Dermis blood vessel endothelial cell (primary cell): ENCODE data around the gene UBE2D4. TPM values are rescaled to one million over a fixed set of nuclear protein-coding genes. Genes with fewer than 3 reads are reported as not detected.
"Not testable (repeated sequence)": the region's sequence is repeated elsewhere in the genome, so short reads cannot be mapped to it uniquely, and the experiment has no call there.

Source experiments
- DNase-seq: peaks from one replicate; pipeline ENCODE4 v3.0.0; 2010
- total RNA-seq: library from RNA; depleted of rRNA; stranded (reverse); fragments of >200 nt; gene quantifications from 2 replicates; pipeline ENCODE4 v1.2.3, GENCODE V29; 2014

The UBE2D4 gene
- total RNA-seq, 1 donor from 2014 or later = 6.1 TPM

DNA sequence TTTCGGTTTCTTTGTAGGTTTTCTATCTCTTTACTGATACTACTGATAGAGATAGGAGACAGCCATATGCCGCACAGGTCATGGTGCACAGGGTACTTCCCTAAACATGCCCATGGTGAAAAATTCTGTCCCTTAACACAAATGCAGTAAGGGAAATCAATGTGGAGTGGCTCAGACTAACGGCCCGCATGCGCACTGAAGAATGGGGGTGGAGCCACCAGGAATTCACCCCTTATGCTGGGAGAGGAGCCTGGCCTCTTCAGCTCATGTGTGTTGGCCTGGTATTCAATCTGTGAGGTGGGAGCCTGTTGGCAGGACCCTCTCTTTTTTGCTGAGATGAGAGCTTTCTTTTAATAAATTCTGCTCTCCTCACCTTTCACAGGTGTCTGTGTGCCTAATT is 11.4 kb upstream of the UBE2D4 start:
- no peak for DNase-seq

DNA sequence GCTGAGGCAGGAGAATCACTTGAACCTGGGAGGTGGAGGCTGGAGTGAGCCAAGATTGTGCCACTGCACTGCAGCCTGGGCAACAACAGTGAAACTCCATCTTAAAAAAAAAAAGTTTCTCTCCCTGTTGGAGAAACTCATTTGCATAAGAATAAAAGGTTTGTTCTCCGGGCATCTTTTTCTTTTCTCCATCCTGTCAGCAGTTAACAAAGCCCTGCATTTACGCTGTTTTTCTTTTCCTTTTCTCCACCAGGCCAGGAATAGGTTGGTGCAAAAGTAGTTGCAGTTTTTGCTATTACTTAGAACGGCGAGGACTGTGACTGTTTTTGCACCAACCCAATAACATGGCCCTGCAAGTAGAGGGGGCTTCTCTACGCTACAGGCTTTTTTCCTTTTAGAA is 10.3 kb upstream of the UBE2D4 start:
- DNase-seq = no peak

DNA sequence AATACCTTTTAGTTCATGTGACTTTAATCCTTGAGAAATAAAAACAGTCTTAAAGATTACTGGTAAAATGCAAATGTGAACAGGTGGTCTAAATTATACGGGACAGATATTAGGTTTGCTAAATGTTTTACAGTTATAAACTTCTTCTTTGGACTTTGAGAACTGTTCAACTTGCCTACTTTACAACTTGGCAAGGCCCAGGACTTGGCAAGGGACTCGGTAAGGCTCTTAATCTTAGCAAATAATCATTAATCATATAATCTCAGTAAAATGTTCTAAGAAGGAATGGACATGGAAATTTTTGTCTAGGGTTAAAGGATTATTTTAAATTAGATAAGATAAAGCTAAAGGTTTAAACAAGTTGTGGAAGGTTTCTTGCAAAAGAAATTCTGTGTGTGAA is 4.8 kb upstream of the UBE2D4 start:
- DNase-seq = no peak

DNA sequence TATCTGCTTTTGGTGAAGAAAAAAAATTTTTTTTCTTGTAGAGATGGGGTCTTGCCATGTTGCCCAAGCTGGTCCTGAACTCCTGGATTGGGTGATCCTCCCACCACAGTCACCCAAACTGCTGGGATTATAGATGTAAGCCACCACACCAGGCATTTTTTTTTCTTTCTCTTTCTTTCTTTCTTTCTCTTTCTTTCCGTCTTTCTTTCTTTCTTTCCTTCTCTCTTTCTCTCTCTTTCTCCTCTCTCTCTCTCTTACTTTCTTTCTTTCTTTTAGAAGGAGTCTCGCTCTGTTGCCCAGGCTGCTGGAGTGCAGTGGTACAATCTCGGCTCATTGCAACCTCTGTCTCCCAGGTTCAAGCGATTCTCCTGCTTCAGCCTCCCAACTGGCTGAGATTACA is 3.5 kb upstream of the UBE2D4 start:
- no peak for DNase-seq

DNA sequence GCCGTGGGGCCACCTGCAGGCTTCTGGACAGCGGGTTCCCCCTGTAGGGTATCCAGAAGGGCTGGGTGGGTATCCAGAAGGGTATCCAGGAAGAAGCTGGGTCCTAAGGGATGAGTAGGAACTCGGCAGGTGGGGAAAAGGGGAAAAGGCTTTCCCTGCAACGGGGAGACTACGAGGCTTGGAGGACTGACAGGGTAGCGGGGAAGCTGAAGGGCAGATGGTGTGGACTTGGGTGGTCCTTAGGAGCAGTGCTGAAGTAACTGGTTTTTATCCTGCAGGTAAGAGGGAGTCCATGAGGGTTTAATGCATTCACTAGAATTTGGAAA is 525 bp downstream of the UBE2D4 start:
- DNase-seq = no peak

DNA sequence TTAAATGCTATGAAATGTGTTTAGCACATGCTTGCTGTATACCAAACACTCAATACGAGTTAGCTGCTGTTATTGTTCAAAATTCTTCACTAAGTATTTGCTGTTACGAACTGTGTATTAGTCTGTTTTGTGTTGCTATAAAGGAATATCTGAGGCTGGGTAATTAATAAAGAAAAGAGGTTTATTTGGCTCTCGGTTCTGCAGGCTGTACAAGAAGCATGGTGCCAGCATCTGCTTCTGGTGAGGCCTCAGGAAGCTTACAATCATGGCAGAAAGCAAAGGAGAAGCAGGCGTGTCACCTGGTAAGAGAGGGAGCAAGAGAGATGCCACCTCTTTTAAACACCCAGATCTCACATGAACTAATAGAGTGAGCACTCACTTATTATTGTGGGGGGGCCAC is 1.6 kb downstream of the UBE2D4 start:
- no peak for DNase-seq

DNA sequence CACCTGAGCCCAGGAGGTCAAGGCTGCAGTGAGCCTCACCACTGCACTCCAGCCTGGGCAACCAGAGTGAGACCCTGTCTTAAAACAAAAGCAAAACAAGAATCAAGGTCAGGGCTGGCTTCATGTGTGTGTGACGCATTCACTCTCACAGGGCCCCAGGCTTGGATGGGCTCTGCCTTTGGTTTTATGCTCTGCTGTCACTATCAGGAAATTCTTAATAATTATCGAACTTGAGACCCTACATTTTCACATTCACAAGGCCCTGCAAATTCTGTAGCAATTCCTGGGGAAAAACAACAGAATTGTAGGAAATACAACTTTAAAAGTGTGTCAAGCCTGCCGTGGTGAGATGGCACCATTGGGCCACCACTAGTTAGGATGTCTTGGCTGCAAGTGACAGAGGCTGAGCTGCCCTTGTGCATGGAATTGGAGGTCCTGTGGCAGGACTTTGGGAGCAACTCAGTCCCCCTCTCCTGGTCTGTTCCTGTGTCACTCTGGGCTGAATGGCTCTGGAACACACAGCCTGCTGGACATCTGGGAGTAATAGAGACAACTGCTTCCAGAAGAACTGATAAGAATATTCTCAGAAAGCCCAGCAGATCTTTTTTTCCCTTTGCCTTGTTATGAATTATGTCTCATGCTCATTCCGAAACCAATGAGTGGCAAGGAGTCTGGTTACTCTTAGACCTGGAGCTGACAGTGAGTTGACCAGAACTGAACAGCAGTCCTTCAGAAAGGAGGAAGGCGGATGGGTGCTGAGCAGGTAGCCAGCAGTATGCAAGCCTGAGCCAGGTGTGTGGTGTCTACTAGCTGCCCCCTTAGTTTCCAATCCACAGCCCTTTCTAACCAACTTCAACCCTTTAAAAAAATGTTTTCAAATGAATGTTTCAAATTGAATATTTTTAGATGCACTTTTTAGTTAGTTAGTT is 3.6 kb downstream of the UBE2D4 start:
- DNase-seq = no peak

DNA sequence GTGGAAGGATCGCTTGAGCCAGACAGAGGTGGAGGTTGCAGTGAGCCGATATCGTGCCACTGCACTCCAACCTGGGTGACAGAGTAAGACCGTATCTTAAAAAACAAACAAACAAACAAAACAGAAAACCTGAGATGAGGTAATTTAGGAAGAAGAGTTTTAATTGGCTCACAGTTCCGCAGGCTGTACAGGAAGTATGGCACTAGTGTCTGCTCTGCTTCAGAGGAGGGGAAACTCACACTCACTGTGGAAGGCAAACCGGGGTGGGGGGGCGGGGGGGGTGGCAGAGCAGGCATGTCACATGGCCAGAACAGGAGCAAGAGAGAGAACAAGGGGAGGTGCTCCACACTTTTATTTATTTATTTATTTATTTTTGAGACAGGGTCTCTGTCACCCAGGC is 5.1 kb downstream of the UBE2D4 start:
- no peak for DNase-seq

DNA sequence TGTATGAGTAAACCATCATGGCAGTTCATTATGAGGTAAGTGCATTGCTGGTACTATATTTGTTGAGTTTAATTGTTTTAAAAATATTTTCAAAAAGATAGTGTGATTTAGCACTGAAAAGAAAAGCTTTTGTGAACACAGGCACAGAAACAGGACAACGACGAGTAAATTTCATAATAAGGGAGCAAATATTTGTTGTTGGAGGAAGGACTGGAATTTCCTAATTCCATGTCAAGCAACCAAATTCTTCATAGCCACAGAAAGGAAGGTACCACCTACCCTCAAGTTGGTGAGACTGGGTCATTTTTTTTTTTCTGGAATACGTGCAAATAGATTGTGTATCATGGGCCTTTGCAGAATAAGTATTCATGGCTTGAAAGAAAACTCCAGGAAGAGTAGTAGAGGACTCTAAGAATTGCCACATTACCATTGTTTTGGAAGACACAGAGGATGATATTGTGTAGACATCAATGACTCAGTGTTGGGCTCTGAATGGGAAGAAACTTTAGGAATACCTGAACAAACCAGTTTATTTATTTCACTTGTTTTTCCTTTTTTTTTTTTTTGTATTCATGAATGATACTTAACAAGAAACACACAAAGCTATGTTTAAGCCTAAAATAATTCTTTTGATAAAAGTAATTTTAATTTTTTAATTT is 7.8 kb downstream of the UBE2D4 start:
- no peak for DNase-seq

DNA sequence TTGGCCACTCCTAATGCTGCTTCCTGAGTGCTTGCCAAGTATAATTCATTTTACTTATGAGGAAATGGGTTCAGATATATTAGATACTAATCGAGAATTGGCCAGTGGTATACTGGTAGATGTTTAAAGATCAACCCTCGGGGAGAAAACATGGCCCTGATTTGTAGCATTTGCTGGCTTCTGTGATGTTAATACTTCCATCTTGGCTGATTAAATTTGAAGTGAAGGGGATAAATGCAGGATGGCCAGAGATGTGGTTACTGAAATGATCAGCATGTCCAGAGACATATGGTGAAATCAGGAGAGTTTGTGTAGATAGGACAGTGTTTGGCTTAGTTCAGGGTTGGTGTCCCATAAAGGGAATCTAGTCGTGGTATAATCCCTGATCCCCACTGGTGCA is 11.2 kb downstream of the UBE2D4 start:
- peak; percentile 28 for DNase-seq

DNA sequence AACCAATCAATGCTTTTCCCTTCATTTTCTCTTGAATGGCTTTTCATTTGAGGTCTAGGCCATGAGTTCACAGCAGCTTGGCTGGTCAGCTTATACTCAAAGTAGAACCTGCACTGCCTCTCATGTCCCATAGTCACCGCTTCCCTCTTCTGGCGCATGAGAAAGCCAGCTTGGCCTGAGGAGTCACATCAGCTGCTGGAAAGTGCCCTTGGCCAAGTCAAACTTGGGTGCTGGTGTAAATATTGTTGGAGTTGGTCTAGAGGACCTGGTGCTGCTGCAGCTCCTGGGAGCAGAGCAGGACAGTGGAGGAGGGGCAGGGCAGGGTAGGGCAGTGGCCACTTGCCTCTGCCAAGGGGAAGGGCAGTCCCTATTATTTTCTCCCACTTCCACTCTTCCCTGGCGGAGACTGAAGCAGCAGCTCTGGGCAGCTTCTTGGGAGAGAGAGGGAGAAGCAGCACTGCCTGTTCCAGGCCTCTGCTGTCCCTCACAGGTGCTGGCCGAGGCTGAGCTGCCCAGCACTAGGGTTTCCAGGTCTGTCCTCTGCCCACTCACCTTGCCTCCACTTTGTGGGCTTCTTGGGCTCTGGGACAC is 12.8 kb downstream of the UBE2D4 start:
- no peak for DNase-seq

DNA sequence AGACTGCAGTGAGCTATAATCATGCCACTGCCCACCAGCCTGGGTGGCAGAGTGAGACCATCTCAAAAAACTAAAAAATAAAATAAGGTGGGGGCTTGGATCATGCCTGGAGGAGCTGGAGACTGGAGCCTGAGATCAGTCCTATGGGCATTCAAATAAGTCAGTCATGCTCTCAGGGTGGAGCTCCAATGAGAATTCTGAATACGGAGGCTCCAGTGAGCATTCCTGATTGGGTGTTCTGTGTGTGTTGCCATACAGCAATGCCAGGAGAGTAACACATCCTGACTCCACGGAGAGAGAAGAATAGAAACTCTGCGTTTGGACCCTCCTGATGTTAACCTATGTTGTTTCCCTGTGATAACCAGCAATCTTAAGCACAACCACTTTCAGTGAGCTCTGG is 16.0 kb downstream of the UBE2D4 start:
- DNase-seq = no peak

DNA sequence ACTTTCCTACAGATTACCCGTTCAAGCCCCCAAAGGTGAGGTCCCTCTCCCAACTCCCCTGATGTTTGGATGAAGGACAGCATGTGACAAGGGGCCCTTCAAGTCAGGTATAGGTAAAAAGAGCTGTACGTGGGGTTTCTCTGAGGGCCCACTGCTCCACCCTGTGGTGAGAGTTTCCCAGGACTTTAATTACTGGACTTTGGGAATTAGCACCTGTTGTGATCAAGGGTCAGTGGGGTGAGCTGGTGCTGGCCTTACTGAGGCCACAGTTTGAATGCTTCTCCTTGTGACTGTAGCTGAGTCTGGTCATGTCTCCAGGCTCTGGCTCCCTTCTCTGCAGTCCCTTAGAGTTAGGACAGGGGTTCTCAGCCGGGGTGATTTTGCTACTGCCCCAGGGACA is 16.8 kb downstream of the UBE2D4 start:
- peak; percentile 15 for DNase-seq

DNA sequence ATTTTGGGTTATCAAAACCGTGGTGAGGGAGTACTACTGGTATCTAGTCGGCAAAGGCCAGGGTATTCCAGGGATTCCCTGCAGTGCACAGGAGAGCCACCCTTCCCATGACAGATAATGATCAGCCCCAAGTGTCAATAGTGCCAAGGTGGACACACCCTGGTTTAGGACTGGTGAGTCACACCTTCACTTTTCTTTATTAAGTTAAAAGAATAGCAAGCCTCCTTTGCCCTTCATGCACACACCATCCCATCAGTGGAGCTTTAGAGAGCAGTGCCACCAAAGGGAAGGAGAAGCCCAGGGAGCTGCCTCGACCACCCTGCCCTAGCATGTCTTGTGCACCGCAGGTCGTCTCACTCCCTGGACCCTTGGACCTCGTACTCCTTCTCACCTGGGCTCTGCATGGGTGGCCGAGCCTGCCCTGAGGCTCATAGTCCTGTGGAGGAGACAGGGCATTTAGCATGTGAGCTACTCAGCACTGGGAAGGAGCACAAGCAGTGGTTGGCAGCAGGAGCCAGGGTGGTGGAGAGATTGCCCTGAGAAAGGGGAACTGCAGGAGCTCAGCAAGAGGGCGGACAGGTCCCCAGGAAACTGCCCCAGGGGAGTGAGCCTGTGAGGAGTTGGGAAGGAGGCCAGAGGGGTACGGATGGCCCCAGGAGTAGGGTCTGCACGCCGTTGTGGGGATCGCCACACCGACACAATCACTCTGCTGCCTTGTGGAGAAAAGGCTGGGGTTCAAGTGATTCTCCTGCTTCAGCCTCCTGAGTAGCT is 17.4 kb downstream of the UBE2D4 start:
- no peak for DNase-seq

DNA sequence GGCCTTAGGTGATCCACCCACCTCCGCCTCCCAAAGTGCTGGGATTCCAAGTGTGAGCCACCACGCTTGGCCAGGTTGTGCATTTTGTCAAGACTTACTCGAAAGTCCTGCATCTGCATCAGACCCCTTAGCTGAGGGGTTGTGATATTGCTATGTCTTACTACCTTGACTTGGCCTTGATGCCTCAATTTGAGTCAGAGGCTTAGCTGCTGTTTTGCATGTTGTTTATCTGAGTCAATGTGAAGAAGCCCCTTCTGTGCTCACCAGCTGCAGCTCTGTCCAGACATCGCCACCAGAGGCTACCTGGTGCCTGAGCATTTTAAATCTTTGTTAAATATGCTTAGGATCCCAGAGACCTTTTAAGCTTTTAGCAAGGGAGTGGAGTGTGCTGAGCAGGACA is 18.1 kb downstream of the UBE2D4 start:
- no peak for DNase-seq

DNA sequence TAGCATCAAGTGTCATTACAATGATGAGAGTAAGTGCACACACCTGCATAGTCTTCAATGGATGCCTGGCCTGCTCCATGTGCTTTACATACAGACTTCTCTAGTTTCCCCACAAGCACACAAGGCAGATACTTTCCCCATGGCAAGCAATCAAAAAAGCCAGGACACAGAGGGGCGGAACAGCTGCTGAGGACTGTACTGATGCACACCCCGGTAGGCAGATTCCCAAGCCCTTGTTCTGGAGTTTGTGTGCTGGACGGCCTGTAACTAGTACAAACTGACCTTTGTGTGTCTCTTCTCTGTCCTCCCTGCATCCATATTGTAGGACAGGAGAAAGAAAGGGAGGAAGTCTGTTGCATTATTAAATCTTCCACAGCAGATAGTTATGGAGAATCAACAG is 25.8 kb downstream of the UBE2D4 start:
- DNase-seq = no peak

DNA sequence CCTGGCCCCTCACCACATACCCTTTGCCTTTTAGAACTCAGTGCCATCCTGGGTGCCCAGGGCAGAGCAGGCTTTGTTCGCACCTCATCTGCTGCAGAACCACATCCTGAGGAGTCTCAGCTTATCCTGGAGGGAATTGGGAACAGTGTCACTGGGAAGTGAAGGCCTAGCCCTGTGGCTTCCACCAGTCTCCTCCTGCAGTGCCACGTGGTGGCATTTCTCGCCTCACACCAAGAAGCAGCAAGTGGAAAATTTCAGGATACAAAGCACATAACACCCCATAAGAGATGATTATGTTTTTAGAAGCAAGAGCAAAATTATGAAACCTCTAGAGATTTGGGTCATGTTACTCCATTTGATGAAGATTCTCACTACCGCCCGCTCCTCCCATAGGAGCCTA is 26.8 kb downstream of the UBE2D4 start:
- no peak for DNase-seq

DNA sequence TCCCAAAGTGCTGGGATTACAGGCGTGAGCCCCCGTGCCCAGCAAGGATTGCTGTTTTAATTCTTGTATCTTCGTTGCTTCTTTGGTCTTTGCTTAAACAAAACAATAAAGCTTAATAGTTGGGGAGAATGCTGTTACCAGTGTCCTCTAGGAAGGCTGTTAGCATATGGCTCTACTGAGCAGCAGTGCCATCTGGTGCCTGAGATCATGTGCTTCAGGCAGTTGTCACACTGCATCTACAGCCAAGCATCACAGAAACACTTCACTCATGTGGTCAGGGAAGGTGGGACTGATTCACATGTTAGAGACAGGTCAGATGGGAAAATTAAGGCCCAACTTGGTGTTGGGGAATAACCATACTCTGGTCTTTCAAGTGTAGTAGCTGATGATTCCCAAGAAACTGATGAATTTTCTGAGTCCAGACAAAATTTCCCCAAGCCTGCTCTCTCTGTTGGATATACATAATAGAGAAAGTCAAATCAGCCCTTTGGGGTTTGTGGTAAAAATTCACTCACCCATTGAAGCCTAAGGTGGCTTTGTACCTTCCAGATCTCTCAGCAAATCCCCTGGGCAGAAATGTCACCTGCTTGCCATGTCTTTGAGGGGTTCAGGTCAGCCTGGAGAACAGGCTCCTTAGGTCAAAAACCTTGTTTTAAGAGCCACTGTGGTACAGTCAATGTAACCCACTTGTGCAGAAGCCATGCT is 28.4 kb downstream of the UBE2D4 start:
- peak; percentile 74 for DNase-seq

DNA sequence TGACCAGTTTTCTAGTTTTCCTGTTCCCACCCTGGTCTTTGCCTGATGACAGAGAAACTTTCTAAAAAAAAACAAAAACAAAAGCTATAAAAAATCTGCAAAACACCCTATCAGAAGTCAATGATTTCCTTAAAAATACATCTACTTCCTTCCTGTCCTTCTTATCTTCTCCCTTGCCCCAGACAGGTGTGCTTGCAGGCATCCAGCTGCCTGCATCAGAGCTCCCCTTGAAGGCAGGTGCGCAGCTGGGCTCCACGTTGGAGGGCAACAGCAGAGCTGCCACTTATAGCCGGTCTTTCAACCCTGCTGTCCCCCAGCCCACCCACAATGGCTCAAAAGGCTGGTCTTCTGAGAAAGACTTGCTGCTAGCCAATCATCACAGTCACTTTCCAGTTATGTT is 29.8 kb downstream of the UBE2D4 start:
- no peak for DNase-seq

DNA sequence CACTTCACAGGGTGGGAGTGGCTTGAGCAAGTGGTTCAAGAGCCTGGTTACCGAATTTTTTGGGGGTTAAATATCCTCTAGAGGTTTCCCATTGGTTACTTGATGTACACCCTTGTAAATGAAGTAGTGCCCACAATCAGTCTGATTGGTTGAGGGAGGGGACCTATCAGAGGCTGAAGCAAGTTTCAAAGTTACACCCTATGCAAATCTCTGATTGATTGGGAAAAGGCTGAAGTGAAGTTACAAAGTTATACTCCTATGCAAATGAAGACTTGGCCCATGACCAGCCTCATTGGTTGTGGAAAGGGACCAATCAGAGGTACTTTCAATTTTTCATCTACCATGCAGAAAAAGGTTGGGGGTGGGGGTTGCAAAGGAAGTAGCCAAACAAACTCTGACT is 34.7 kb downstream of the UBE2D4 start:
- DNase-seq = no peak

DNA sequence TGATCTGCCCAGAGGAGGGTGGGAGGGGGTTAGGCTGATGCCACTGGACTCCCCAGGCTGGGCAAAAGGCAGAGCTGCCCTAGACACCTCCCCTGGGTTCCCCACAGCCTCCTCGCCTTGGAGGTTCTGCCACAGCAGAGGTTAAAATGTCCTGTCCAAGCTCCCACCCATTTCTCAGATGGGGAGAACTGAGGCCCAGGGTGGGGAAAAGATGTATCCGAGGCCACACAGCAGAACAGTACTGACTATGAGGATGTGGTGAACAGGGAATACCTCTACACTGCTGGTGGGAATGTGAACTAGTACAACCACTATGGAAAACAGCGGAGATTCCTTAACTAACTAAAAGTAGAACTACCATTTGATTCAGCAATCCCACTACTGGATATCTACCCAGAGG is 40.2 kb downstream of the UBE2D4 start:
- not testable (repeated sequence) for DNase-seq

DNA sequence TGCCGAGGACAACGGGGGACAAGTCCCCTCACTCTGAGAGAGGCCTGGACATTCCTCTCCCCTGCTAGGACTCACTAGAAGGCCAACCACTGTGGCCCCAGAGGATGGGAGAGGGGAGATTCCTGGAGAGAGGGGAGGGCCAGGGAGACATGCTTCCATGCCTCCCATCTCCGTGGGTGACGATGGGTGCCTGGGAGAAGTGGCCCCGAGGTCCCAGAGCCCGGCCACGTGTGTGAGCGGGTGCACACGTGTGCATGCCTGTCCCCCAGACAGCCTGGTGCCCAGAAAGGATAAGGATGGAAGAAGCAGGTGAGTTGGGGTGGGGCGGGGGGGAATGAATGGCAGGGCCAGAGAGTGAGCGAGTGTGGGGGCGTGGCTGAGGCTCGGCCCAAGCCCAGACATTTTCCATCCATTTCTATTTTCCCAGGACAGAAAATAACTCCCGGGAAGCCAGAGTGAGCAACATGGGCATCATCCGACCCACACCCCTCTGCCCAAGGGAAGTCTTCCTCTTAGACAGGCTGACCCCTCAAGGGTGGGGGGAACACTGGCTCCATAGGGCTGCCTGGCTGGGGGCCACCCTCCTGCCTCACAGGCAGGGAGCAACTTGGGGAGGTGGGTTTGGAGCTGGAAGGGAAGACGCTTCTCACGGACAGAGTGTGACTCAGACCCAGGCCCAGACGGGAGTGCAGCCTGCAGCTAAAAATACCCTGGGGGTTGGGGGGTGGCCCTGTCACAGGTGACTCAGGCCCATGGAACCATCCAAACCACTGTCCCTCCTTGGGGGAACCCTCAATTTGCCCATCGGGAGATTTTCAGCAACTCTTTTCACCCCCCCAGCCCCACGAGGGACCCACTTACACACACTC is 42.2 kb downstream of the UBE2D4 start:
- not testable (repeated sequence) for DNase-seq
